ENCODE data around the gene PRKCZ. TPM values are rescaled to one million over a fixed set of nuclear protein-coding genes. Genes with fewer than 3 reads are reported as not detected.
A peak's percentile ranks its signal among the peaks of the same experiment; 100 is the strongest.

Gene PRKCZ
- total and polyA plus RNA-seq, 9 of the 15 experiments (the other 6 are each of a cell fraction or from before 2014, with no cell fraction given) = 0.07 to 3.1 (median 1.3) TPM

- no peak for TF ChIP-seq ZBTB49 (CRISPR knock-in tag; IDR thresholded peaks at IDR 0.05; ENCODE audit: borderline replicate concordance)
- no peak for TF ChIP-seq MCM2 (IDR thresholded peaks at IDR 0.05; ENCODE audit: low read depth)
- TF ChIP-seq RBM14 (IDR thresholded peaks at IDR 0.05; ENCODE audit: borderline replicate concordance, insufficient read depth, low read depth, low read length) = no peak
- peak; percentile 79; the same call in 1 of the 2 replicates for TF ChIP-seq ZC3H4 (CRISPR knock-in tag; IDR thresholded peaks at IDR 0.05; ENCODE audit: borderline replicate concordance)
- peak; percentile 99 for TF ChIP-seq NCOA6 (IDR thresholded peaks at IDR 0.05)
- peak; percentile 27; the same call in 1 of the 2 replicates for TF ChIP-seq ZFX (CRISPR knock-in tag; IDR thresholded peaks at IDR 0.05)
- 0 out of 2 replicates have a peak, but pooled peaks have one; percentile 29 for TF ChIP-seq RNF2 (IDR thresholded peaks at IDR 0.05)
- TF ChIP-seq ZNF143 (CRISPR knock-in tag; IDR thresholded peaks at IDR 0.05) = no peak
- peak; percentile 98 for TF ChIP-seq KHSRP (IDR thresholded peaks at IDR 0.05)
- no peak for TF ChIP-seq RAD51 (IDR thresholded peaks at IDR 0.05; ENCODE audit: borderline replicate concordance, low read depth)
- TF ChIP-seq HES1 (IDR thresholded peaks at IDR 0.05; ENCODE audit: low read depth) = no peak
- no peak for TF ChIP-seq NR1H2 (CRISPR knock-in tag; IDR thresholded peaks at IDR 0.05)
- TF ChIP-seq ZBTB33 (CRISPR knock-in tag; IDR thresholded peaks at IDR 0.05) = no peak
- TF ChIP-seq C11orf30 (IDR thresholded peaks at IDR 0.05; ENCODE audit: low read depth) = peak; percentile 98
- TF ChIP-seq PHF21A (IDR thresholded peaks at IDR 0.05; ENCODE audit: borderline replicate concordance, low read depth) = no peak
- TF ChIP-seq NUFIP1 (IDR thresholded peaks at IDR 0.05; ENCODE audit: partially characterized antibody) = peak; percentile 8
- TF ChIP-seq TAF9B (IDR thresholded peaks at IDR 0.05; ENCODE audit: partially characterized antibody) = peak; percentile 98
- no peak for TF ChIP-seq PRDM10 (IDR thresholded peaks at IDR 0.05; ENCODE audit: partially characterized antibody)
- no peak for TF ChIP-seq ZNF347 (CRISPR knock-in tag; IDR thresholded peaks at IDR 0.05; ENCODE audit: low read depth)
Measured at GRCh38 chr1:2180297-2181245, 130.4 kb downstream of the PRKCZ start (continued).
